Upper lobe of left lung (tissue), 4 donors: ENCODE results near the gene AKR1B1.

ENCODE experiments used
- EP300 ChIP-seq, 4 donors: sonication (generic); formaldehyde crosslinking; IDR thresholded peaks; one replicate each; pipeline ENCODE4 v1.5.1; 2017; ENCODE audit warnings: antibody characterized with exemption in 4 of 4, control low read depth in 2 of 4
- POLR2A ChIP-seq, 4 donors: fragments of 450-650 bp; IDR thresholded peaks; one replicate each; pipeline ENCODE4 v1.5.1; 2016 to 2017; ENCODE audit warnings: antibody characterized with exemption in 4 of 4, mild to moderate bottlenecking in 2 of 4
- POLR2AphosphoS5 ChIP-seq, 2 donors: sonication (generic); formaldehyde crosslinking; IDR thresholded peaks; one replicate each; pipeline ENCODE4 v1.5.1; 2017; ENCODE audit warnings: antibody characterized with exemption in 2 of 2
- TF ChIP-seq, protein P1 (sequence below), 6 experiments: fragments of 450-650 bp in 4 of 6; fragments of 200-600 bp in 2 of 6; sonication (generic) in 2 of 6; IDR thresholded peaks; one replicate each; pipeline ENCODE4 v1.5.1; 2016 to 2019; ENCODE audit warnings: antibody characterized with exemption in 6 of 6

DNA sequence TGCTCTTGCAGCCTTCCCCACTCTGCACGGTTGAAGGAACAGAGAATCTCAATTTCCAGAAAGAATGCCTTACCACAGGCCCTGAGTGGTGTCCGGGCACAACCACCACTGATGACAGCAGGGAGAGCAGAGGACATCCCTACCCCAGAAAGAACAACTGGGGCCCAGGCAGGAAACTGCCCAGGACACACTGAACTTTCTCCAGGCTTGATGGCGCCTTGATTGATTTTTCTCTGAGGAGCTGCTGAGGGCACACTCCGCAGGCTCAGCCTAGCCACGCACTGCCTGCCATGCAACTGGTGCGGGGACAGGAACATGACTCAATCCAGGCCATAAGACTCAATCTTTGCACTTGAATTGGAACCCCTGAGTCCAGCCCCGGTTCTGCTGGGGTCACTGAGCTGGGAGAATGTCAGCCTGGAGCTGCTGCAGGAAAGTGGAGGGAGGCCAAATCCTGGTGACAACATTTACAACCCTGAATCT, 5.9 kb downstream of the AKR1B1 start:
- no peak for TF ChIP-seq POLR2A (IDR thresholded peaks at IDR 0.05)
- TF ChIP-seq, protein P1, sequence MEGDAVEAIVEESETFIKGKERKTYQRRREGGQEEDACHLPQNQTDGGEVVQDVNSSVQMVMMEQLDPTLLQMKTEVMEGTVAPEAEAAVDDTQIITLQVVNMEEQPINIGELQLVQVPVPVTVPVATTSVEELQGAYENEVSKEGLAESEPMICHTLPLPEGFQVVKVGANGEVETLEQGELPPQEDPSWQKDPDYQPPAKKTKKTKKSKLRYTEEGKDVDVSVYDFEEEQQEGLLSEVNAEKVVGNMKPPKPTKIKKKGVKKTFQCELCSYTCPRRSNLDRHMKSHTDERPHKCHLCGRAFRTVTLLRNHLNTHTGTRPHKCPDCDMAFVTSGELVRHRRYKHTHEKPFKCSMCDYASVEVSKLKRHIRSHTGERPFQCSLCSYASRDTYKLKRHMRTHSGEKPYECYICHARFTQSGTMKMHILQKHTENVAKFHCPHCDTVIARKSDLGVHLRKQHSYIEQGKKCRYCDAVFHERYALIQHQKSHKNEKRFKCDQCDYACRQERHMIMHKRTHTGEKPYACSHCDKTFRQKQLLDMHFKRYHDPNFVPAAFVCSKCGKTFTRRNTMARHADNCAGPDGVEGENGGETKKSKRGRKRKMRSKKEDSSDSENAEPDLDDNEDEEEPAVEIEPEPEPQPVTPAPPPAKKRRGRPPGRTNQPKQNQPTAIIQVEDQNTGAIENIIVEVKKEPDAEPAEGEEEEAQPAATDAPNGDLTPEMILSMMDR (IDR thresholded peaks at IDR 0.05): no peak
- TF ChIP-seq EP300 (IDR thresholded peaks at IDR 0.05): no peak
- no peak for TF ChIP-seq POLR2AphosphoS5 (IDR thresholded peaks at IDR 0.05)
